Hippocampal formation (tissue), 2 donors: ENCODE measurements around the gene FBLN7.
"Not testable (repeated sequence)": the region's sequence is repeated elsewhere in the genome, so short reads cannot be mapped to it uniquely, and the experiment has no call there.

ENCODE experiments used
- DNase-seq, 2 donors: peaks; one replicate each; lab custom pipeline; 2025; lab: John Stamatoyannopoulos, UW

FBLN7 gene

GRCh38 chr2:112184121-112184520, 45.9 kb downstream of the FBLN7 start:
- DNase-seq: no peak

- DNase-seq: no peak
Measured at GRCh38 chr2:112185131-112185530, 46.9 kb downstream of the FBLN7 start.

GRCh38 chr2:112187046-112187715, 49.0 kb downstream of the FBLN7 start:
- DNase-seq: no peak

- DNase-seq: no peak
Measured at GRCh38 chr2:112187805-112188596, 49.8 kb downstream of the FBLN7 start.

- no peak for DNase-seq
Measured at GRCh38 chr2:112189001-112189556, 50.9 kb downstream of the FBLN7 start.

GRCh38 chr2:112194028-112194427, 55.8 kb downstream of the FBLN7 start:
- no peak for DNase-seq

- no peak for DNase-seq
Measured at GRCh38 chr2:112194482-112194881, 56.3 kb downstream of the FBLN7 start.

- DNase-seq: no peak
Measured at GRCh38 chr2:112195167-112195766, 57.1 kb downstream of the FBLN7 start.

- DNase-seq: no peak
Measured at GRCh38 chr2:112195950-112196349, 57.8 kb downstream of the FBLN7 start.

GRCh38 chr2:112197868-112198267, 59.7 kb downstream of the FBLN7 start:
- no peak for DNase-seq

GRCh38 chr2:112198780-112199179, 60.6 kb downstream of the FBLN7 start:
- no peak for DNase-seq

- DNase-seq: no peak
Measured at GRCh38 chr2:112199188-112199587, 61.0 kb downstream of the FBLN7 start.

- no peak for DNase-seq
Measured at GRCh38 chr2:112201696-112202430, 63.7 kb downstream of the FBLN7 start.

GRCh38 chr2:112204411-112204810, 66.2 kb downstream of the FBLN7 start:
- DNase-seq: no peak

- DNase-seq: not testable (repeated sequence)
Measured at GRCh38 chr2:112207905-112208304, 69.7 kb downstream of the FBLN7 start.

- no peak for DNase-seq
Measured at GRCh38 chr2:112216167-112216566, 78.0 kb downstream of the FBLN7 start.

- no peak for DNase-seq
Measured at GRCh38 chr2:112217854-112218253, 79.7 kb downstream of the FBLN7 start.

GRCh38 chr2:112220186-112220585, 82.0 kb downstream of the FBLN7 start:
- DNase-seq: no peak

GRCh38 chr2:112220831-112221230, 82.6 kb downstream of the FBLN7 start:
- no peak for DNase-seq

GRCh38 chr2:112229348-112229747, 91.2 kb downstream of the FBLN7 start:
- no peak for DNase-seq

- DNase-seq: no peak
Measured at GRCh38 chr2:112230371-112230770, 92.2 kb downstream of the FBLN7 start.
